Activated CD4-positive, alpha-beta T cell treated with anti-CD3 and anti-CD28 coated beads, Interleukin-2, amount 50 U/mL, for 16 hours (primary cell): ENCODE measurements around the gene HAPSTR1.
A peak's percentile ranks its signal among the peaks of the same experiment; 100 is the strongest.
"Not testable (repeated sequence)": the region's sequence is repeated elsewhere in the genome, so short reads cannot be mapped to it uniquely, and the experiment has no call there.

Experiments
- DNase-seq: peaks from one replicate; pipeline ENCODE4 v3.0.0-alpha.2; 2020

The HAPSTR1 gene

GRCh38 chr16:9072806-9073341, 18.6 kb upstream of the HAPSTR1 start:
- peak; percentile 68 for DNase-seq

GRCh38 chr16:9075299-9076071, 16.0 kb upstream of the HAPSTR1 start:
- DNase-seq: no peak

GRCh38 chr16:9077091-9077809, 14.2 kb upstream of the HAPSTR1 start:
- DNase-seq: no peak

- peak; percentile 95 for DNase-seq
Observed at GRCh38 chr16:9078467-9079429, 12.7 kb upstream of the HAPSTR1 start.

GRCh38 chr16:9079430-9079812, 12.0 kb upstream of the HAPSTR1 start:
- no peak for DNase-seq

GRCh38 chr16:9081158-9081557, 10.3 kb upstream of the HAPSTR1 start:
- no peak for DNase-seq

GRCh38 chr16:9081843-9082242, 9.6 kb upstream of the HAPSTR1 start:
- no peak for DNase-seq

- no peak for DNase-seq
Observed at GRCh38 chr16:9082422-9082821, 9.0 kb upstream of the HAPSTR1 start.

GRCh38 chr16:9087733-9088132, 3.7 kb upstream of the HAPSTR1 start:
- DNase-seq: not testable (repeated sequence)

- no peak for DNase-seq
Observed at GRCh38 chr16:9088848-9089247, 2.6 kb upstream of the HAPSTR1 start.

- no peak for DNase-seq
Observed at GRCh38 chr16:9089660-9090059, 1.8 kb upstream of the HAPSTR1 start.

- DNase-seq: no peak
Observed at GRCh38 chr16:9090101-9090959, 1.1 kb upstream of the HAPSTR1 start.

- no peak for DNase-seq
Observed at GRCh38 chr16:9091867-9092281, 430 bp downstream of the HAPSTR1 start.

- DNase-seq: no peak
Observed at GRCh38 chr16:9092282-9092977, 986 bp downstream of the HAPSTR1 start.

- DNase-seq: peak; percentile 31
Observed at GRCh38 chr16:9092978-9093344, 1.5 kb downstream of the HAPSTR1 start.

- DNase-seq: no peak
Observed at GRCh38 chr16:9094011-9094846, 2.8 kb downstream of the HAPSTR1 start.

- DNase-seq: no peak
Observed at GRCh38 chr16:9095171-9095570, 3.7 kb downstream of the HAPSTR1 start.

GRCh38 chr16:9095656-9096397, 4.4 kb downstream of the HAPSTR1 start:
- DNase-seq: no peak

- no peak for DNase-seq
Observed at GRCh38 chr16:9096416-9096952, 5.0 kb downstream of the HAPSTR1 start.
